OCI-LY1 (cell line): ENCODE results near the gene SLC25A11.

Source experiments
- EZH2 ChIP-seq: fragments of 200-600 bp; sonication (generic), shearing (Covaris generic); IDR thresholded peaks from 2 replicates; pipeline ENCODE4 v1.8.0; 2017; ENCODE audit warnings: borderline replicate concordance, mixed run types, mild to moderate bottlenecking, antibody characterized with exemption, low read length, moderate library complexity, mixed read lengths
- TF ChIP-seq, protein P1 (sequence below): fragments of 200-600 bp; sonication (generic), shearing (Covaris generic); IDR thresholded peaks from 2 replicates; pipeline ENCODE4 v1.5.1; 2017; ENCODE audit warnings: mild to moderate bottlenecking, antibody characterized with exemption, low read length, moderate library complexity, mixed read lengths

GRCh38 chr17:4948931-4949320 is 9.1 kb upstream of the SLC25A11 start:
- TF ChIP-seq EZH2, result no peak
- TF ChIP-seq, protein P1, sequence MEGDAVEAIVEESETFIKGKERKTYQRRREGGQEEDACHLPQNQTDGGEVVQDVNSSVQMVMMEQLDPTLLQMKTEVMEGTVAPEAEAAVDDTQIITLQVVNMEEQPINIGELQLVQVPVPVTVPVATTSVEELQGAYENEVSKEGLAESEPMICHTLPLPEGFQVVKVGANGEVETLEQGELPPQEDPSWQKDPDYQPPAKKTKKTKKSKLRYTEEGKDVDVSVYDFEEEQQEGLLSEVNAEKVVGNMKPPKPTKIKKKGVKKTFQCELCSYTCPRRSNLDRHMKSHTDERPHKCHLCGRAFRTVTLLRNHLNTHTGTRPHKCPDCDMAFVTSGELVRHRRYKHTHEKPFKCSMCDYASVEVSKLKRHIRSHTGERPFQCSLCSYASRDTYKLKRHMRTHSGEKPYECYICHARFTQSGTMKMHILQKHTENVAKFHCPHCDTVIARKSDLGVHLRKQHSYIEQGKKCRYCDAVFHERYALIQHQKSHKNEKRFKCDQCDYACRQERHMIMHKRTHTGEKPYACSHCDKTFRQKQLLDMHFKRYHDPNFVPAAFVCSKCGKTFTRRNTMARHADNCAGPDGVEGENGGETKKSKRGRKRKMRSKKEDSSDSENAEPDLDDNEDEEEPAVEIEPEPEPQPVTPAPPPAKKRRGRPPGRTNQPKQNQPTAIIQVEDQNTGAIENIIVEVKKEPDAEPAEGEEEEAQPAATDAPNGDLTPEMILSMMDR, result no peak
